NB4 (cell line): ENCODE data around the gene AGO4.

ENCODE experiments used
- CTCF ChIP-seq: IDR thresholded peaks from one replicate; pipeline ENCODE4 v1.5.1; 2012; ENCODE audit warnings: low read depth, low read length
- POLR2A ChIP-seq: IDR thresholded peaks from 2 replicates; pipeline ENCODE4 v1.6.1; 2011; ENCODE audit warnings: mild to moderate bottlenecking; ENCODE audit not compliant: insufficient read length; ENCODE audit errors: extremely low read depth

- TF ChIP-seq CTCF (no peak), POLR2A (no peak)
These were observed 43.5 kb upstream of the AGO4 start for GRCh38 chr1:35764283-35764682.
